Kidney (tissue), 14 donors: ENCODE data around the gene MFN1. TPM values are rescaled to one million over a fixed set of nuclear protein-coding genes. Genes with fewer than 3 reads are reported as not detected.

ENCODE experiments used
- DNase-seq, 5 donors: peaks; one replicate each; pipeline ENCODE4 v3.0.0-alpha.2; 2013 to 2020
- FAIRE-seq: peaks from 2 replicates; lab custom pipeline; 2012; peaks lifted over from hg19 to GRCh38; lab: Jason Lieb, UNC
- H3K27ac ChIP-seq, 2 donors: one replicate each; pipeline ENCODE4 v1.7.0; 2013; ENCODE audit warnings: low read depth in 2 of 2, low read length in 2 of 2, inconsistent platforms in 1 of 2
- H3K27me3 ChIP-seq: one replicate; pipeline ENCODE4 v1.7.1; 2013; ENCODE audit warnings: low read length, inconsistent platforms; ENCODE audit not compliant: control insufficient read depth, insufficient read depth
- H3K36me3 ChIP-seq, 3 donors: one replicate each; pipeline versions ENCODE4 v1.7.0 to v1.7.1; 2013; ENCODE audit warnings: low read length in 3 of 3, control low read depth in 1 of 3, inconsistent platforms in 1 of 3; ENCODE audit not compliant: insufficient read depth in 3 of 3, control insufficient read depth in 2 of 3
- H3K4me1 ChIP-seq, 3 donors: one replicate each; pipeline versions ENCODE4 v1.7.0 to v1.7.1; 2013; ENCODE audit warnings: low read length in 3 of 3, inconsistent platforms in 1 of 3, low read depth in 1 of 3; ENCODE audit not compliant: control insufficient read depth in 2 of 3, insufficient read depth in 2 of 3
- H3K4me3 ChIP-seq, 3 donors: one replicate each; pipeline versions ENCODE4 v1.7.0 to v1.8.1; 2013; ENCODE audit warnings: low read length in 3 of 3, control low read depth in 1 of 3, inconsistent platforms in 1 of 3
- H3K9ac ChIP-seq, 3 donors: one replicate each; pipeline versions ENCODE4 v1.7.0 to v1.7.1; 2013; ENCODE audit warnings: low read length in 3 of 3, control low read depth in 1 of 3, inconsistent platforms in 1 of 3
- H3K9me3 ChIP-seq, 3 donors: one replicate each; pipeline versions ENCODE4 v1.7.0 to v1.7.1; 2013; ENCODE audit warnings: low read length in 3 of 3, control low read depth in 1 of 3, inconsistent platforms in 1 of 3; ENCODE audit not compliant: control insufficient read depth in 2 of 3, insufficient read depth in 1 of 3
- CTCF ChIP-seq: IDR thresholded peaks from 3 replicates; pipeline ENCODE4 v1.5.1; 2012; ENCODE audit warnings: mild to moderate bottlenecking, moderate library complexity, borderline replicate concordance; ENCODE audit not compliant: insufficient read depth; ENCODE audit errors: extremely low read depth
- intact Hi-C: fragments of 100-400 bp; cut with DNase I; formaldehyde crosslinking; loops from one replicate; pipeline ENCODE4 v1.11.1; 2022
- polyA plus RNA-seq: library from polyadenylated mRNA; stranded (reverse); fragments of 350-450 nt; fragmentation: Illumina TruSeq; extraction: RNeasy Lipid Tissue Mini Kit (QIAGEN cat#74804); gene quantifications from one replicate; pipeline ENCODE4 v1.2.3, GENCODE V29; 2014; ENCODE audit warnings: low read depth, low replicate concordance; ENCODE audit not compliant: insufficient read depth
- total RNA-seq: library from RNA; stranded (reverse); fragmentation: NEBNext Ultra II Directional; extraction: Animal tissue kit (Norgen Biotek cat#: 25700); gene quantifications from one replicate; pipeline ENCODE4 v1.2.1, GENCODE V29; 2021
- donor health status: control.
- donor health status: control.
- donor health status: control.
- donor health status: control.
- donor health status: control.
- donor health status: DM: yes; HTN: yes; CAD: no.
- donor health status: Normal renal cell carcinoma (clear cell type).

Gene MFN1
- total and polyA plus RNA-seq, 2 donors from 2014 or later = 16.6 to 50.2 TPM

GRCh38 chr3:179425075-179425474 is 77.6 kb downstream of the MFN1 start:
- Histone ChIP-seq H3K9me3 (no peaks in the 10 kb centered on the region), H3K36me3 (peaks cover 0 to 2% (median 0%) of the 10 kb centered on the region in 3 donors), H3K27ac (no peak overlapping the region), H3K4me1 (no peaks in the 10 kb centered on the region), H3K4me3 (no peak overlapping the region), H3K27me3 (no peaks in the 10 kb centered on the region), H3K9ac (no peak overlapping the region)
- intact Hi-C loops = loop anchor here (10.0 kb wide), 1 partner anchor 130 kb away; no protein-coding TSS in a partner anchor
- TF ChIP-seq CTCF = no peak
- no peak for DNase-seq
- no peak for FAIRE-seq

- DNase-seq (no peak), FAIRE-seq (no peak)
- Histone ChIP-seq H3K9ac (no peak overlapping the region), H3K9me3 (no peaks in the 10 kb centered on the region), H3K27me3 (no peaks in the 10 kb centered on the region), H3K4me3 (no peak overlapping the region), H3K36me3 (no peaks in the 10 kb centered on the region), H3K4me1 (no peaks in the 10 kb centered on the region), H3K27ac (no peak overlapping the region)
- TF ChIP-seq CTCF = no peak
- intact Hi-C loops = loop anchor here (10.0 kb wide), 1 partner anchor 126 kb away; no protein-coding TSS in a partner anchor
These were observed 81.5 kb downstream of the MFN1 start for GRCh38 chr3:179428876-179429548.

- Histone ChIP-seq H3K27me3 (no peaks in the 10 kb centered on the region), H3K4me1 (no peaks in the 10 kb centered on the region), H3K9ac (no peak overlapping the region), H3K27ac (no peak overlapping the region), H3K4me3 (no peak overlapping the region), H3K9me3 (no peaks in the 10 kb centered on the region), H3K36me3 (no peaks in the 10 kb centered on the region)
- no peak for DNase-seq
- no peak for TF ChIP-seq CTCF
- no peak for FAIRE-seq
- intact Hi-C loops = no loop called here
These were observed 82.9 kb downstream of the MFN1 start for GRCh38 chr3:179430277-179430870.
